Vagina (tissue), 2 donors: ENCODE measurements around the gene WNT9B. TPM values are rescaled to one million over a fixed set of nuclear protein-coding genes. Genes with fewer than 3 reads are reported as not detected.

ENCODE experiments used
- DNase-seq, 2 donors: peaks; one replicate each; pipeline ENCODE4 v3.0.0-alpha.2; 2017; ENCODE audit errors: extremely low spot score in 2 of 2
- H3K27ac ChIP-seq: fragments of 200-600 bp; sonication (generic); one replicate; pipeline ENCODE4 v1.5.1; 2019
- H3K27me3 ChIP-seq: fragments of 200-600 bp; sonication (generic); one replicate; pipeline ENCODE4 v1.5.1; 2019
- H3K36me3 ChIP-seq, 2 donors: fragments of 200-600 bp; sonication (generic); one replicate each; pipeline ENCODE4 v1.5.1; 2017 to 2019
- H3K4me1 ChIP-seq: fragments of 200-600 bp; sonication (generic); one replicate; pipeline ENCODE4 v1.5.1; 2019
- H3K4me3 ChIP-seq, 2 donors: fragments of 200-600 bp; sonication (generic); 1 replicate in 1 of 2; 2 replicates in 1 of 2; pipeline ENCODE4 v1.5.1; 2016 to 2019
- H3K9me3 ChIP-seq: fragments of 200-600 bp; sonication (generic); one replicate; pipeline ENCODE4 v1.5.1; 2019
- CTCF ChIP-seq, 3 experiments: fragments of 450-650 bp in 2 of 3; fragments of 200-600 bp in 1 of 3; sonication (generic) in 1 of 3; IDR thresholded peaks; one replicate each; pipeline ENCODE4 v1.5.1; 2017 to 2019; ENCODE audit warnings: antibody characterized with exemption in 3 of 3, mild to moderate bottlenecking in 2 of 3, moderate library complexity in 2 of 3
- POLR2A ChIP-seq, 2 donors: fragments of 450-650 bp; IDR thresholded peaks; one replicate each; pipeline ENCODE4 v1.6.1; 2017; ENCODE audit warnings: antibody characterized with exemption in 2 of 2, mild to moderate bottlenecking in 2 of 2, moderate library complexity in 2 of 2
- POLR2AphosphoS5 ChIP-seq, 2 donors: sonication (generic); formaldehyde crosslinking; IDR thresholded peaks; one replicate each; pipeline ENCODE4 v1.9.0; 2017; ENCODE audit warnings: antibody characterized with exemption in 2 of 2, mild to moderate bottlenecking in 2 of 2, low read depth in 1 of 2; ENCODE audit not compliant: insufficient read depth in 1 of 2
- intact Hi-C: fragments of 100-400 bp; cut with DNase I; formaldehyde crosslinking; loops from one replicate; pipeline ENCODE4 v1.15.1; 2023
- total RNA-seq: library from RNA; depleted of rRNA; stranded (reverse); fragments of >200 nt; gene quantifications from one replicate; pipeline ENCODE4 v1.2.3, GENCODE V29; 2016

The WNT9B gene
- total RNA-seq, 1 donor from 2014 or later: not detected

- Histone ChIP-seq H3K27me3 (no peaks in the 10 kb centered on the region), H3K36me3 (no peaks in the 10 kb centered on the region), H3K27ac (no peak overlapping the region), H3K9me3 (no peaks in the 10 kb centered on the region), H3K4me1 (no peaks in the 10 kb centered on the region), H3K4me3 (no peak overlapping the region)
- DNase-seq: no peak
- intact Hi-C loops: no loop called here
- TF ChIP-seq POLR2A (IDR thresholded peaks at IDR 0.05) (no peak), CTCF (IDR thresholded peaks at IDR 0.05) (no peak), POLR2AphosphoS5 (IDR thresholded peaks at IDR 0.05; ENCODE audit: insufficient read depth in 1 of 2, low read depth in 1 of 2) (no peak)
These were observed 49.9 kb downstream of the WNT9B start for GRCh38 chr17:46901291-46901690.

- no peak for DNase-seq
- no peaks in the 10 kb centered on the region for H3K36me3 ChIP-seq
- H3K4me3 ChIP-seq: no peak overlapping the region
- H3K9me3 ChIP-seq: no peaks in the 10 kb centered on the region
- no peak overlapping the region for H3K27ac ChIP-seq
- intact Hi-C loops: no loop called here
- H3K27me3 ChIP-seq: no peaks in the 10 kb centered on the region
- TF ChIP-seq POLR2A (IDR thresholded peaks at IDR 0.05): no peak
- no peak for TF ChIP-seq CTCF (IDR thresholded peaks at IDR 0.05)
- no peak for TF ChIP-seq POLR2AphosphoS5 (IDR thresholded peaks at IDR 0.05; ENCODE audit: insufficient read depth in 1 of 2, low read depth in 1 of 2)
- no peaks in the 10 kb centered on the region for H3K4me1 ChIP-seq
These were observed 52.6 kb downstream of the WNT9B start for GRCh38 chr17:46903762-46904672.

- H3K27ac ChIP-seq: no peak overlapping the region
- H3K4me1 ChIP-seq: no peaks in the 10 kb centered on the region
- TF ChIP-seq POLR2A (IDR thresholded peaks at IDR 0.05) (no peak), CTCF (IDR thresholded peaks at IDR 0.05) (no peak), POLR2AphosphoS5 (IDR thresholded peaks at IDR 0.05; ENCODE audit: insufficient read depth in 1 of 2, low read depth in 1 of 2) (no peak)
- no peak overlapping the region for H3K4me3 ChIP-seq
- no peaks in the 10 kb centered on the region for H3K9me3 ChIP-seq
- H3K27me3 ChIP-seq: no peaks in the 10 kb centered on the region
- intact Hi-C loops: no loop called here
- no peak for DNase-seq
- H3K36me3 ChIP-seq: no peaks in the 10 kb centered on the region
These were observed 56.8 kb downstream of the WNT9B start for GRCh38 chr17:46908068-46908737.

GRCh38 chr17:46910179-46910927, 59.0 kb downstream of the WNT9B start:
- no peaks in the 10 kb centered on the region for H3K27me3 ChIP-seq
- no peaks in the 10 kb centered on the region for H3K4me1 ChIP-seq
- no peak for DNase-seq
- no peak overlapping the region for H3K4me3 ChIP-seq
- TF ChIP-seq POLR2AphosphoS5 (IDR thresholded peaks at IDR 0.05; ENCODE audit: insufficient read depth in 1 of 2, low read depth in 1 of 2) (no peak), CTCF (IDR thresholded peaks at IDR 0.05) (no peak), POLR2A (IDR thresholded peaks at IDR 0.05) (no peak)
- H3K9me3 ChIP-seq: no peaks in the 10 kb centered on the region
- intact Hi-C loops: no loop called here
- no peak overlapping the region for H3K27ac ChIP-seq
- H3K36me3 ChIP-seq: no peaks in the 10 kb centered on the region
